Measurements from ENCODE around the gene MUC6.

The MUC6 gene

DNA sequence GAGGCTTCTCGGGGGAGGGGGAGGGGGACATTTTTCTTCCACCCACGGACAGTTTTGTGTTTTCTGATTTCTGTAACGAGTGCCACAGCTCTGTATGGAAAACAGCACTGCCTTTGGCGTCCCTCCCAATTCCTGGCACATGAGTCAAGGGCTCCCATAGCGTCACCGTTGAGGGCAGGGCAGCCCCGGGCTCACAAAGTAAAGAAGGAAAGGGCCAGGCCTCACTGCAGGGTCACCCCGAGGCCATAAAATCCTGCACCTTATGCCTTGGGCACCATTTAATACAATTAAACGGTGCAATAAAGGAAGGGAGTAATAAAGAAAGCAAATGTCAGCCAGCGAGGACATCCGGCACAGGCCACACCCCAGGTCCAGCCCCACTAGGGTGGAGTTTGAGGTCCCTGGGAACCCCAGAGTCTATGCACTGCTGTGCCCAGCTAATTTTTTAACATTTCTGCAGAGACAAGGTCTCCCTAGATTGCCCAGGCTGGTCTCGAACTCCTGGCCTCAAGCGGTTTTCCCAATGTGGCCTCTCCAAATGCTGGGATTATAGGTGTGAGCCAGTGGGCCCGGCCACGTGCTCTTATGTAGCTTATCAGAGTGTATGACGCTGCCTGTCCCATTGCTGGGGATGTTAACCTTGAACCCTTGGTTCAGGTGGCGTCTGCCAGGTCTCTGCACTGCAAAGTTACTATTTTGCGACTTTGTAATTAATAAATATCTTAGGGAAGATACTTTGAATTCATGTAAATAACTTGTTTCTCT lies 24.5 kb upstream of the MUC6 start:
- Histone ChIP-seq H3K27me3 (ENCODE audit: insufficient read depth, low read depth) (peaks cover 94% of the 10 kb centered on the region), H3K27ac (no peak overlapping the region), H3K79me2 (ENCODE audit: insufficient read depth, low read depth) (no peaks in the 10 kb centered on the region), H4K20me1 (ENCODE audit: insufficient read depth) (no peaks in the 10 kb centered on the region), H3K4me1 (ENCODE audit: low read depth, poor library complexity, severe bottlenecking) (no peaks in the 10 kb centered on the region), H3K36me3 (ENCODE audit: insufficient read depth) (no peaks in the 10 kb centered on the region), H3K4me2 (no peak overlapping the region), H3K4me3 (IDR thresholded peaks at IDR 0.05; ENCODE audit: insufficient read depth, low read depth, low read length) (no peak overlapping the region), H3K9ac (no peak overlapping the region), H2AFZ (ENCODE audit: low read depth) (no peak overlapping the region)
- TF ChIP-seq, protein P1, sequence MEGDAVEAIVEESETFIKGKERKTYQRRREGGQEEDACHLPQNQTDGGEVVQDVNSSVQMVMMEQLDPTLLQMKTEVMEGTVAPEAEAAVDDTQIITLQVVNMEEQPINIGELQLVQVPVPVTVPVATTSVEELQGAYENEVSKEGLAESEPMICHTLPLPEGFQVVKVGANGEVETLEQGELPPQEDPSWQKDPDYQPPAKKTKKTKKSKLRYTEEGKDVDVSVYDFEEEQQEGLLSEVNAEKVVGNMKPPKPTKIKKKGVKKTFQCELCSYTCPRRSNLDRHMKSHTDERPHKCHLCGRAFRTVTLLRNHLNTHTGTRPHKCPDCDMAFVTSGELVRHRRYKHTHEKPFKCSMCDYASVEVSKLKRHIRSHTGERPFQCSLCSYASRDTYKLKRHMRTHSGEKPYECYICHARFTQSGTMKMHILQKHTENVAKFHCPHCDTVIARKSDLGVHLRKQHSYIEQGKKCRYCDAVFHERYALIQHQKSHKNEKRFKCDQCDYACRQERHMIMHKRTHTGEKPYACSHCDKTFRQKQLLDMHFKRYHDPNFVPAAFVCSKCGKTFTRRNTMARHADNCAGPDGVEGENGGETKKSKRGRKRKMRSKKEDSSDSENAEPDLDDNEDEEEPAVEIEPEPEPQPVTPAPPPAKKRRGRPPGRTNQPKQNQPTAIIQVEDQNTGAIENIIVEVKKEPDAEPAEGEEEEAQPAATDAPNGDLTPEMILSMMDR (conservative IDR thresholded peaks at IDR 0.05; ENCODE audit: low read depth, low read length): no peak

DNA sequence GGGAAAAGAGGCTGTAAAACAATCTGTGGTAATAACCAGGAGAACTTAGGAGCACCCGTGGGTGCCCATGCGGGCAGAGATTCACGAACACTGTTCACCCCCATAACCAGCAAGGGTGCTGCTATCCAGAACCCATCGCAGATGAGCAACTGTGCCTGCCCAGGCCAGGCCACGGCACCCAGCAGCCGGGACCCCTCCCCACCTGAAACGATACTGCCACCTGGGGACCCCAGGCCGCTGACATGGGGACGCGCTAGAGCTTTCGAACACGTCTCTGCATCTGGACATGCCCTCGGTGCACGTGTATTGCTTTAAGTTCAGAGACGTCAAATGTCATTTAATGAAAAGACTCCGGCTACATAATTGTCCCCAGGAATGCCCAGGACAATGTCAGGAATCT lies 23.9 kb upstream of the MUC6 start:
- Histone ChIP-seq H3K27me3 (ENCODE audit: insufficient read depth, low read depth) (peaks cover 94% of the 10 kb centered on the region), H3K4me1 (ENCODE audit: low read depth, poor library complexity, severe bottlenecking) (no peaks in the 10 kb centered on the region), H3K36me3 (ENCODE audit: insufficient read depth) (no peaks in the 10 kb centered on the region), H3K4me3 (IDR thresholded peaks at IDR 0.05; ENCODE audit: insufficient read depth, low read depth, low read length) (no peak overlapping the region), H3K4me2 (no peak overlapping the region), H4K20me1 (ENCODE audit: insufficient read depth) (no peaks in the 10 kb centered on the region), H2AFZ (ENCODE audit: low read depth) (no peak overlapping the region), H3K79me2 (ENCODE audit: insufficient read depth, low read depth) (no peaks in the 10 kb centered on the region), H3K27ac (no peak overlapping the region), H3K9ac (no peak overlapping the region)
- TF ChIP-seq, protein P1 (conservative IDR thresholded peaks at IDR 0.05; ENCODE audit: low read depth, low read length): no peak

DNA sequence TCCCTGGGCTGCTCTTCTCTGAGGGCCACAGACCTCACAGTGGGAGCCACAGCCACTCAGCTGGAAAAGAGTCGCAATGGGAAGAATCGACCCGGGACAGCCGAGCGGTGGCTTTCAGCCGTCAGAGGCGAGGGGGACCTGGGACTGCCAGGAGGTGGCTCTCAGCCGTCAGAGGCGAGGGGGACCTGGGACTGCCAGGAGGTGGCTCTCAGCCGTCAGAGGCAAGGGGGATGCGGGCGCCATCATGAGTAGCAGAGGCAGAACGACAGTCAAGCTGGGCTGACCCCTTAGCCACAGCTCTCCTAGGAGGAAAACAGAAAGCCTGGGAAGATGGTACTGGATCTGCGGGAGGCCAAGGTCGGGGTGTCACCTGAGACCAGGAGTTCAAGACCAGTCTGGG lies 23.2 kb upstream of the MUC6 start:
- Histone ChIP-seq H3K9ac (no peak overlapping the region), H3K27me3 (ENCODE audit: insufficient read depth, low read depth) (peaks cover 97% of the 10 kb centered on the region), H3K4me2 (no peak overlapping the region), H2AFZ (ENCODE audit: low read depth) (no peak overlapping the region), H3K36me3 (ENCODE audit: insufficient read depth) (no peaks in the 10 kb centered on the region), H3K4me3 (IDR thresholded peaks at IDR 0.05; ENCODE audit: insufficient read depth, low read depth, low read length) (no peak overlapping the region), H3K27ac (no peak overlapping the region), H4K20me1 (ENCODE audit: insufficient read depth) (no peaks in the 10 kb centered on the region), H3K79me2 (ENCODE audit: insufficient read depth, low read depth) (no peaks in the 10 kb centered on the region), H3K4me1 (ENCODE audit: low read depth, poor library complexity, severe bottlenecking) (no peaks in the 10 kb centered on the region)
- TF ChIP-seq, protein P1 (conservative IDR thresholded peaks at IDR 0.05; ENCODE audit: low read depth, low read length): no peak

DNA sequence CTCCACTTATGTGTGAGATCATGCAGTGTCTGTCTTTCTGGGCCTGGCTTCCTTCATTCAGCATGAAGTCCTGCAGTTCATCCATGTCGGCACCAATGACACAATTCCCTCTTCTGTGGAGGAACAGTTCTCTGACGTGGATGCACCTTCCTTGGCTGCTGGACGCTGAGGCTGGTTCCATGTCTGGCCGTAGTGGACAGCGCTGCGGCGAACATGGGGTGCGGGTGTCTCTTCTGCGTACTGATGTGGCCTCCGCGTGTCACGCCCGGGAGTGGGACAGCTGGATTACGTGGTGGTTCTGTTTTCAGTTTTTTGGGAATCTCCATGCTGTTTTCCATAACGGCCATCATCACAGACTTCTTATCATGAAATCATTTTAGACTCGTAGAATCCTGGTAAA lies 21.3 kb upstream of the MUC6 start:
- H3K79me2 ChIP-seq (ENCODE audit: insufficient read depth, low read depth): no peaks in the 10 kb centered on the region
- no peak overlapping the region for H3K27ac ChIP-seq
- TF ChIP-seq, protein P1 (conservative IDR thresholded peaks at IDR 0.05; ENCODE audit: low read depth, low read length): no peak
- no peak overlapping the region for H3K4me3 ChIP-seq (IDR thresholded peaks at IDR 0.05; ENCODE audit: insufficient read depth, low read depth, low read length)
- H4K20me1 ChIP-seq (ENCODE audit: insufficient read depth): no peaks in the 10 kb centered on the region
- H3K4me2 ChIP-seq: no peak overlapping the region
- H2AFZ ChIP-seq (ENCODE audit: low read depth): no peak overlapping the region
- H3K9ac ChIP-seq: no peak overlapping the region
- no peaks in the 10 kb centered on the region for H3K36me3 ChIP-seq (ENCODE audit: insufficient read depth)
- no peaks in the 10 kb centered on the region for H3K4me1 ChIP-seq (ENCODE audit: low read depth, poor library complexity, severe bottlenecking)
- H3K27me3 ChIP-seq (ENCODE audit: insufficient read depth, low read depth): peaks cover 99% of the 10 kb centered on the region
